Measurements from ENCODE around the gene PLEKHG1. TPM values are rescaled to one million over a fixed set of nuclear protein-coding genes. Genes with fewer than 3 reads are reported as not detected.

The PLEKHG1 gene
- total and polyA plus RNA-seq, 2 of the 13 experiments (the other 11 are each of a cell fraction or from before 2014, with no cell fraction given) = 0.03 to 0.04 TPM

- no peak for TF ChIP-seq HOMEZ (CRISPR knock-in tag; IDR thresholded peaks at IDR 0.05; ENCODE audit: low read depth)
- TF ChIP-seq ZNF737 (CRISPR knock-in tag; IDR thresholded peaks at IDR 0.05; ENCODE audit: borderline replicate concordance) = peak; percentile 73; the same call in 1 of the 2 replicates
- peak; percentile 76 for TF ChIP-seq PRDM15 (CRISPR knock-in tag; IDR thresholded peaks at IDR 0.05)
- no peak for TF ChIP-seq ATM (IDR thresholded peaks at IDR 0.05; ENCODE audit: borderline replicate concordance)
- TF ChIP-seq ZNF326 (CRISPR knock-in tag; IDR thresholded peaks at IDR 0.05; ENCODE audit: borderline replicate concordance) = no peak
- TF ChIP-seq ZBTB40 (IDR thresholded peaks at IDR 0.05) = no peak
- 0 out of 2 replicates have a peak, but pooled peaks have one; percentile 40 for TF ChIP-seq ZBTB40 (CRISPR knock-in tag; IDR thresholded peaks at IDR 0.05)
- TF ChIP-seq THAP11 (CRISPR knock-in tag; IDR thresholded peaks at IDR 0.05) = no peak
- TF ChIP-seq HIVEP1 (CRISPR knock-in tag; IDR thresholded peaks at IDR 0.05) = 0 out of 2 replicates have a peak, but pooled peaks have one; percentile 23
- no peak for TF ChIP-seq NR0B2 (CRISPR knock-in tag; IDR thresholded peaks at IDR 0.05)
- TF ChIP-seq NRL (CRISPR knock-in tag; IDR thresholded peaks at IDR 0.05; ENCODE audit: borderline replicate concordance) = peak; percentile 80
- no peak for TF ChIP-seq ATAD3A (CRISPR knock-in tag; IDR thresholded peaks at IDR 0.05)
Observed at GRCh38 chr6:150600301-150601017, 774 bp downstream of the PLEKHG1 start (continued).

Data from HepG2 (cell line).